K562 (cell line): ENCODE data around the gene NDRG3. TPM values are rescaled to one million over a fixed set of nuclear protein-coding genes. Genes with fewer than 3 reads are reported as not detected.

Source experiments
- ATAC-seq: fragments of 200-7000 bp; cut with Tn5 transposase; 3 replicates; pipeline ENCODE4 v1.9.1; 2020; ENCODE audit warnings: moderate library complexity
- BruUV-seq: library from RNA; stranded (reverse); fragments of 400-500 nt; replicated peaks from 2 replicates; lab custom pipeline; 2021; lab: Mats Ljungman, UMichigan
- CTCF ChIA-PET: fragments of 300-600 bp; formaldehyde crosslinking; extraction: SDS; loops from one replicate; lab custom pipeline; 2021; ENCODE audit warnings: low intra/inter-chr PET ratio; lab: Yijun Ruan, JAX
- POLR2A ChIA-PET: fragments of 300-600, 350-650 bp; sonication (Branson Sonifier 250); formaldehyde crosslinking; extraction: SDS; loops from one replicate; lab custom pipeline; 2021; ENCODE audit warnings: antibody characterized with exemption, inconsistent platforms; lab: Yijun Ruan, JAX
- DNase-seq, 4 experiments: peaks; one replicate each; pipeline versions ENCODE4 v3.0.0 to v3.0.0-alpha.2; 2011 to 2018; ENCODE audit warnings: low spot score in 3 of 4, mixed read lengths in 3 of 4; ENCODE audit errors: extremely low read depth in 1 of 4
- FAIRE-seq: peaks from 2 replicates; lab custom pipeline; 2011; peaks lifted over from hg19 to GRCh38; lab: Jason Lieb, UNC
- H2AFZ ChIP-seq: 2 replicates; pipeline ENCODE4 v1.6.0; 2011; ENCODE audit warnings: low read depth, low read length, control low read depth, inconsistent platforms
- H3K27ac ChIP-seq: fragments of 200-600 bp; 3 replicates; pipeline ENCODE4 v1.8.0; 2011; ENCODE audit warnings: low read depth, mild to moderate bottlenecking, control low read depth, inconsistent platforms, low read length, moderate library complexity, mixed read lengths; ENCODE audit errors: extremely low read depth
- H3K27me3 ChIP-seq, 2 experiments: fragments of 300-600 bp in 1 of 2; 2 replicates in 1 of 2; 3 replicates in 1 of 2; pipeline versions ENCODE4 v1.6.0 to v1.8.0; 2011; ENCODE audit warnings: inconsistent platforms in 2 of 2, low read length in 2 of 2, mild to moderate bottlenecking in 1 of 2, mixed read lengths in 1 of 2, moderate library complexity in 1 of 2; ENCODE audit not compliant: control insufficient read depth in 2 of 2, insufficient read depth in 2 of 2
- H3K36me3 ChIP-seq: fragments of 300-600 bp; 3 replicates; pipeline ENCODE4 v1.8.0; 2011; ENCODE audit warnings: mild to moderate bottlenecking, low read length, inconsistent platforms; ENCODE audit not compliant: control insufficient read depth, insufficient read depth
- H3K4me1 ChIP-seq, 2 experiments: fragments of 200-600 bp in 1 of 2; replicated peaks in 1 of 2; 2 replicates in 1 of 2; 3 replicates in 1 of 2; pipeline versions ENCODE4 v1.5.1 to v1.8.0; 2011; ENCODE audit warnings: inconsistent platforms in 2 of 2, low read length in 2 of 2, mild to moderate bottlenecking in 1 of 2, mixed read lengths in 1 of 2, moderate library complexity in 1 of 2; ENCODE audit not compliant: control insufficient read depth in 2 of 2, insufficient read depth in 2 of 2
- H3K4me2 ChIP-seq: 2 replicates; pipeline ENCODE4 v1.6.1; 2011; ENCODE audit warnings: low read length, control low read depth, inconsistent platforms, mixed read lengths; ENCODE audit not compliant: insufficient read depth
- H3K4me3 ChIP-seq: fragments of 200-600 bp; sonication (generic), shearing (Covaris generic); 2 replicates; pipeline ENCODE4 v1.5.1; 2016; ENCODE audit warnings: control low read depth, inconsistent platforms
- H3K79me2 ChIP-seq: fragments of 200-600 bp; 3 replicates; pipeline ENCODE4 v1.8.0; 2011; ENCODE audit warnings: low read length, inconsistent platforms; ENCODE audit not compliant: control insufficient read depth, insufficient read depth
- H3K9ac ChIP-seq, 2 experiments: 2 replicates each; pipeline versions ENCODE4 v1.6.0 to v1.6.1; 2011; ENCODE audit warnings: low read depth in 2 of 2, low read length in 2 of 2, control low read depth in 1 of 2, inconsistent platforms in 1 of 2, mild to moderate bottlenecking in 1 of 2, mixed read lengths in 1 of 2; ENCODE audit not compliant: insufficient read depth in 1 of 2
- H3K9me1 ChIP-seq: one replicate; pipeline ENCODE4 v1.6.0; 2011; ENCODE audit warnings: inconsistent platforms, mild to moderate bottlenecking, low read length, moderate library complexity; ENCODE audit not compliant: control insufficient read depth, insufficient read depth
- H3K9me3 ChIP-seq: replicated peaks from 2 replicates; pipeline ENCODE4 v1.5.1; 2011; ENCODE audit warnings: low read depth, low read length, inconsistent platforms; ENCODE audit not compliant: control insufficient read depth, insufficient read depth
- H4K20me1 ChIP-seq: replicated peaks from 2 replicates; pipeline ENCODE4 v1.6.1; 2011; ENCODE audit warnings: low read length, inconsistent platforms, mixed read lengths; ENCODE audit not compliant: control insufficient read depth, insufficient read depth
- ATF7 ChIP-seq: fragments of 450-650 bp; IDR thresholded peaks from 2 replicates; pipeline ENCODE4 v1.7.1; 2014; ENCODE audit warnings: mild to moderate bottlenecking, moderate library complexity
- BRD4 ChIP-seq: fragments of 200-600 bp; sonication (generic); IDR thresholded peaks from 2 replicates; pipeline ENCODE4 v1.6.1; 2017; ENCODE audit warnings: inconsistent platforms
- ELF4 ChIP-seq: fragments of 450-650 bp; formaldehyde crosslinking; IDR thresholded peaks from 2 replicates; pipeline ENCODE4 v1.4.0; 2022; ENCODE audit warnings: missing genetic modification characterization
- ID3 ChIP-seq, 2 experiments: fragments of 250-450 bp in 1 of 2; fragments of 450-650 bp in 1 of 2; sonication (Bioruptor Pico) in 1 of 2; IDR thresholded peaks; 2 replicates each; pipeline versions ENCODE4 v1.6.1 to v1.8.0; 2016 to 2021; ENCODE audit warnings: mild to moderate bottlenecking in 2 of 2, moderate library complexity in 2 of 2, missing compliant biosample characterization in 1 of 2, missing genetic modification characterization in 1 of 2
- KAT7 ChIP-seq: sonication (generic); formaldehyde crosslinking; IDR thresholded peaks from 2 replicates; pipeline ENCODE4 v1.8.0; 2022; ENCODE audit warnings: missing genetic modification reagents, mild to moderate bottlenecking, borderline replicate concordance
- KDM5B ChIP-seq: fragments of 200-600 bp; sonication (generic); IDR thresholded peaks from 2 replicates; pipeline ENCODE4 v1.6.1; 2012; ENCODE audit warnings: low read depth, mild to moderate bottlenecking, moderate library complexity, low read length, control low read depth, inconsistent platforms; ENCODE audit not compliant: insufficient replicate concordance
- RB1 ChIP-seq: fragments of 450-650 bp; IDR thresholded peaks from 2 replicates; pipeline ENCODE4 v1.6.1; 2017; ENCODE audit warnings: low read depth, mild to moderate bottlenecking
- SMARCA4 ChIP-seq: fragments of 450-650 bp; IDR thresholded peaks from 2 replicates; pipeline ENCODE4 v1.6.1; 2016
- SMARCE1 ChIP-seq: fragments of 450-650 bp; IDR thresholded peaks from 2 replicates; pipeline ENCODE4 v1.7.1; 2016; ENCODE audit warnings: mild to moderate bottlenecking
- SPI1 ChIP-seq: IDR thresholded peaks from 2 replicates; pipeline ENCODE4 v1.6.1; 2011; ENCODE audit warnings: low read depth, low read length, control low read depth, borderline replicate concordance
- TCF3 ChIP-seq: sonication (generic); formaldehyde crosslinking; IDR thresholded peaks from 2 replicates; pipeline ENCODE4 v1.4.0; 2020; ENCODE audit warnings: mild to moderate bottlenecking, missing genetic modification reagents
- ZBTB43 ChIP-seq: sonication (generic); formaldehyde crosslinking; IDR thresholded peaks from 2 replicates; pipeline ENCODE4 v1.8.0; 2023; ENCODE audit warnings: mild to moderate bottlenecking, missing genetic modification reagents
- ZBTB9 ChIP-seq: fragments of 450-650 bp; formaldehyde crosslinking; IDR thresholded peaks from 2 replicates; pipeline ENCODE4 v1.4.0; 2020; ENCODE audit warnings: mild to moderate bottlenecking, moderate library complexity
- ZNF197 ChIP-seq: fragments of 200-800 bp; sonication (Bioruptor generic); IDR thresholded peaks from 2 replicates; pipeline ENCODE4 v1.6.1; 2016; ENCODE audit warnings: low read depth, missing genetic modification characterization, missing compliant biosample characterization
- ZNF41 ChIP-seq: fragments of 250-450 bp; sonication (Bioruptor Pico); conservative IDR thresholded peaks from 2 replicates; pipeline ENCODE4 v1.4.0; 2020; ENCODE audit warnings: mild to moderate bottlenecking
- ZNF75A ChIP-seq: fragments of 450-650 bp; formaldehyde crosslinking; IDR thresholded peaks from 2 replicates; pipeline ENCODE4 v1.4.0; 2020; ENCODE audit warnings: mild to moderate bottlenecking
- WGBS: fragments of 100-300 bp; shearing (Covaris generic); methylation state at CpG from one replicate; pipeline ENCODE4 v1.1.6; 2016; ENCODE audit warnings: low coverage, mixed read lengths; ENCODE audit not compliant: insufficient coverage; ENCODE audit errors: missing lambda C conversion rate; 5-methylcytosine and 5-hydroxymethylcytosine counted together
- in situ Hi-C: fragments of 300-500 bp; cut with MboI; formaldehyde crosslinking; loops from 4 replicates; pipeline ENCODE4 v1.15.0; 2018; ENCODE audit warnings: inconsistent platforms, mixed read lengths
- intact Hi-C: fragments of 100-400 bp; cut with micrococcal nuclease; formaldehyde crosslinking; loops from 2 replicates; pipeline ENCODE4 v1.14.2; 2022
- polyA plus RNA-seq, 8 experiments: library from polyadenylated mRNA; depleted of rRNA in 4 of 8; stranded (reverse) in 5 of 8; unstranded in 3 of 8; fragments of >200 nt; fragmentation: Nextera tagmentation in 2 of 8; fragmentation: Illumina TruSeq in 1 of 8; extraction: Ambion mirVana in 2 of 8; extraction: Trizol in 1 of 8; gene quantifications; 2 replicates each; pipeline versions ENCODE4 v1.2.1 to v1.2.3, GENCODE V29; 2011 to 2014; ENCODE audit warnings: inconsistent platforms in 1 of 8, missing spikeins in 1 of 8
- total RNA-seq, 7 experiments: library from RNA; depleted of rRNA in 6 of 7; stranded (reverse); fragments of >200 nt in 6 of 7; fragmentation: Illumina TruSeq in 2 of 7; extraction: Trizol in 2 of 7; gene quantifications; 2 replicates each; pipeline versions ENCODE4 v1.2.1 to v1.2.3, GENCODE V29; 2011 to 2021; ENCODE audit warnings: low replicate concordance in 1 of 7

NDRG3 gene
- total and polyA plus RNA-seq, 9 of the 15 experiments (the other 6 are each of a cell fraction or from before 2014, with no cell fraction given) = 14.6 to 39.4 (median 24.4) TPM

GRCh38 chr20:36605399-36606157 lies 140.3 kb downstream of the NDRG3 start, which contains the start of gene RAB5IF (continued):
- TF ChIP-seq KAT7 (CRISPR knock-in tag) (peak; percentile 77; the same call in 1 of the 2 replicates), RB1 (peak; percentile 85; the same call in 1 of the 2 replicates), ZNF75A (CRISPR knock-in tag) (no peak), ZBTB43 (CRISPR knock-in tag) (no peak; the same call in 1 of the 2 replicates), SMARCA4 (0 out of 2 replicates have a peak, but pooled peaks have one; percentile 20), ATF7 (peak; percentile 99), KDM5B (peak; percentile 95)

GRCh38 chr20:36604952-36605398 lies 140.9 kb downstream of the NDRG3 start:
- WGBS = 43% methylated on average over 15 of the region's 15 CpGs
- Histone ChIP-seq H3K4me2 (peak overlapping the region; percentile 94), H3K79me2 (peaks cover 31% of the 10 kb centered on the region), H3K9me1 (no peaks in the 10 kb centered on the region), H3K4me1 (peaks cover 8 to 14% of the 10 kb centered on the region in 2 experiments), H3K9ac (peak overlapping the region; percentile 87), H3K27ac (peak overlapping the region; percentile 89), H3K36me3 (peaks cover 27% of the 10 kb centered on the region), H2AFZ (peak overlapping the region; percentile 100), H3K9me3 (no peaks in the 10 kb centered on the region), H3K4me3 (peak overlapping the region; percentile 98; the same call in 1 of the 2 replicates), H3K27me3 (no peaks in the 10 kb centered on the region), H4K20me1 (peaks cover 7% of the 10 kb centered on the region; the same call in 1 of the 2 replicates)
- no peak for FAIRE-seq
- TSS peak; percentile 96 for BruUV-seq
- intact Hi-C loops (no loop called here), in situ Hi-C loops (loop anchor here (5.0 kb wide), 1 partner anchor 48 kb away; no protein-coding TSS in a partner anchor)
- ATAC-seq = peak; percentile 11; the same call in 2 of the 3 replicates
- DNase-seq = peak in 3 of 4 experiments; percentile 24 to 59 (median 28)
- ChIA-PET POLR2A (interaction anchor here (0.7 to 3.2 kb wide), 13 partner anchors 9 to 281 kb away, joined by 3 to 18 read pairs (median 4); partner anchors contain the start of genes DSN1 and TGIF2), CTCF (interaction anchor here (0.5 to 0.6 kb wide), 2 partner anchors 29 to 116 kb away, joined by 3 to 4 read pairs; no protein-coding TSS in a partner anchor)
- TF ChIP-seq ELF4 (CRISPR knock-in tag) (no peak), BRD4 (peak; percentile 67; the same call in 1 of the 2 replicates), ID3 (CRISPR knock-in tag; IDR thresholded peaks at IDR 0.05) (no peak), ID3 (tag; IDR thresholded peaks at IDR 0.05) (peak; percentile 38; the same call in 1 of the 2 replicates), SMARCE1 (peak; percentile 33; the same call in 1 of the 2 replicates), TCF3 (CRISPR knock-in tag) (0 out of 2 replicates have a peak, but pooled peaks have one; percentile 5), SPI1 (0 out of 2 replicates have a peak, but pooled peaks have one; percentile 10), ZNF197 (CRISPR knock-in tag) (no peak), ZNF41 (CRISPR knock-in tag) (0 out of 2 replicates have a peak, but pooled peaks have one; percentile 11), ZBTB9 (0 out of 2 replicates have a peak, but pooled peaks have one; percentile 31)
